IMR-90 (cell line): Measurements from ENCODE around the gene MINK1. TPM values are rescaled to one million over a fixed set of nuclear protein-coding genes. Genes with fewer than 3 reads are reported as not detected.
A peak's percentile ranks its signal among the peaks of the same experiment; 100 is the strongest.

Experiments used
- ATAC-seq: fragments of 200-7000 bp; cut with Tn5 transposase; 2 replicates; pipeline ENCODE4 v1.9.1; 2020; ENCODE audit warnings: low read depth, mild to moderate bottlenecking, moderate library complexity
- BruUV-seq: library from RNA; stranded (reverse); fragments of 400-500 nt; replicated peaks from 2 replicates; lab custom pipeline; 2021; lab: Mats Ljungman, UMichigan
- CTCF ChIA-PET: fragments of 300-600 bp; formaldehyde crosslinking; extraction: SDS; loops from one replicate; lab custom pipeline; 2021; ENCODE audit warnings: antibody characterized with exemption; lab: Yijun Ruan, JAX
- POLR2A ChIA-PET: fragments of 300-600 bp; sonication (Branson Sonifier 250); formaldehyde crosslinking; loops from one replicate; lab custom pipeline; 2022; ENCODE audit warnings: antibody characterized with exemption; ENCODE audit not compliant: unreplicated experiment; lab: Charles Lee
- DNase-seq: peaks from one replicate; pipeline ENCODE4 v3.0.0; 2013
- H2AFZ ChIP-seq: replicated peaks from 2 replicates; pipeline ENCODE3; 2013; ENCODE audit warnings: low read length, mild to moderate bottlenecking; ENCODE audit not compliant: poor library complexity
- H2AK5ac ChIP-seq: 2 replicates; pipeline ENCODE4 v1.6.1; 2013; ENCODE audit warnings: low read depth, low read length, inconsistent platforms
- H2AK9ac ChIP-seq: replicated peaks from 2 replicates; pipeline ENCODE3; 2013; ENCODE audit warnings: mild to moderate bottlenecking, low read depth, low read length, moderate library complexity; ENCODE audit not compliant: poor library complexity
- H2BK120ac ChIP-seq: 2 replicates; pipeline ENCODE4 v1.6.1; 2013; ENCODE audit warnings: low read depth, low read length, inconsistent platforms
- H2BK15ac ChIP-seq: 3 replicates; pipeline ENCODE4 v1.6.1; 2013; ENCODE audit warnings: low read depth, low read length, inconsistent platforms
- H2BK20ac ChIP-seq: 2 replicates; pipeline ENCODE4 v1.6.1; 2013; ENCODE audit warnings: low read depth, mild to moderate bottlenecking, inconsistent platforms, low read length, moderate library complexity
- H2BK5ac ChIP-seq: 2 replicates; pipeline ENCODE4 v1.6.1; 2013; ENCODE audit warnings: mild to moderate bottlenecking, low read depth, low read length, inconsistent platforms; ENCODE audit not compliant: poor library complexity, severe bottlenecking
- H3K14ac ChIP-seq: replicated peaks from 2 replicates; pipeline ENCODE4 v1.6.1; 2013; ENCODE audit warnings: low read depth, low read length, inconsistent platforms
- H3K18ac ChIP-seq: 2 replicates; pipeline ENCODE4 v1.6.1; 2013; ENCODE audit warnings: low read depth, low read length, control low read depth
- H3K23ac ChIP-seq: 2 replicates; pipeline ENCODE4 v1.6.1; 2013; ENCODE audit warnings: low read depth, low read length, inconsistent platforms
- H3K27ac ChIP-seq: 2 replicates; pipeline ENCODE4 v1.5.1; 2013; ENCODE audit warnings: mild to moderate bottlenecking, control low read depth, low read length; ENCODE audit not compliant: insufficient read depth
- H3K27me3 ChIP-seq: 2 replicates; pipeline ENCODE4 v1.6.1; 2013; ENCODE audit warnings: low read length; ENCODE audit not compliant: control insufficient read depth, insufficient read depth
- H3K36me3 ChIP-seq: 2 replicates; pipeline ENCODE4 v1.6.1; 2013; ENCODE audit warnings: low read length, mixed read lengths; ENCODE audit not compliant: control insufficient read depth, insufficient read depth
- H3K4ac ChIP-seq: 2 replicates; pipeline ENCODE4 v1.6.1; 2013; ENCODE audit warnings: low read depth, low read length, inconsistent platforms
- H3K4me1 ChIP-seq: 2 replicates; pipeline ENCODE4 v1.6.1; 2013; ENCODE audit warnings: low read length, mixed read lengths; ENCODE audit not compliant: control insufficient read depth, insufficient read depth
- H3K4me2 ChIP-seq: 2 replicates; pipeline ENCODE4 v1.6.1; 2013; ENCODE audit warnings: low read depth, mild to moderate bottlenecking, control low read depth, low read length, moderate library complexity
- H3K4me3 ChIP-seq: 2 replicates; pipeline ENCODE4 v1.5.1; 2013; ENCODE audit warnings: low read depth, mild to moderate bottlenecking, control low read depth, low read length, moderate library complexity; ENCODE audit not compliant: insufficient read depth
- H3K56ac ChIP-seq: 2 replicates; pipeline ENCODE4 v1.6.1; 2013; ENCODE audit warnings: low read length, inconsistent platforms; ENCODE audit not compliant: insufficient read depth; ENCODE audit errors: extremely low read depth
- H3K79me1 ChIP-seq, 2 experiments: 2 replicates each; pipeline ENCODE4 v1.6.1; 2013; ENCODE audit warnings: low read length in 2 of 2, inconsistent platforms in 1 of 2, low read depth in 1 of 2
- H3K9ac ChIP-seq: 2 replicates; pipeline ENCODE4 v1.6.1; 2013; ENCODE audit warnings: low read depth, low read length, control low read depth
- H3K9me1 ChIP-seq: 2 replicates; pipeline ENCODE4 v1.6.1; 2013; ENCODE audit warnings: low read length, inconsistent platforms; ENCODE audit not compliant: insufficient read depth
- H3K9me3 ChIP-seq: 2 replicates; pipeline ENCODE4 v1.6.1; 2013; ENCODE audit warnings: low read length; ENCODE audit not compliant: control insufficient read depth, insufficient read depth
- H4K20me1 ChIP-seq: 2 replicates; pipeline ENCODE4 v1.6.1; 2013; ENCODE audit warnings: low read length, inconsistent platforms; ENCODE audit not compliant: insufficient read depth
- H4K5ac ChIP-seq: 2 replicates; pipeline ENCODE4 v1.6.1; 2013; ENCODE audit warnings: mild to moderate bottlenecking, low read depth, low read length, control low read depth
- H4K8ac ChIP-seq, 2 experiments: 2 replicates each; pipeline ENCODE4 v1.6.1; 2013; ENCODE audit warnings: low read depth in 2 of 2, low read length in 2 of 2, control low read depth in 1 of 2, inconsistent platforms in 1 of 2
- H4K91ac ChIP-seq: 2 replicates; pipeline ENCODE4 v1.6.1; 2013; ENCODE audit warnings: low read depth, low read length, inconsistent platforms; ENCODE audit not compliant: insufficient read depth
- BHLHE40 ChIP-seq: fragments of 150-350 bp; IDR thresholded peaks from 2 replicates; pipeline ENCODE4 v1.6.1; 2016; ENCODE audit warnings: mild to moderate bottlenecking, low read depth, low read length
- CEBPB ChIP-seq: IDR thresholded peaks from 2 replicates; pipeline ENCODE4 v1.6.1; 2012; ENCODE audit warnings: low read depth, low read length, improper control_type of control experiment
- CHD1 ChIP-seq: IDR thresholded peaks from 2 replicates; pipeline ENCODE4 v1.6.1; 2012; ENCODE audit warnings: low read depth, low read length, improper control_type of control experiment
- FOS ChIP-seq: fragments of 150-350 bp; IDR thresholded peaks from 2 replicates; pipeline ENCODE4 v1.6.1; 2016; ENCODE audit warnings: low read depth, low read length
- MAFK ChIP-seq: IDR thresholded peaks from 2 replicates; pipeline ENCODE4 v1.6.1; 2012; ENCODE audit warnings: low read depth, low read length, improper control_type of control experiment
- MXI1 ChIP-seq: IDR thresholded peaks from 2 replicates; pipeline ENCODE4 v1.6.1; 2012; ENCODE audit warnings: low read depth, mild to moderate bottlenecking, low read length, moderate library complexity, borderline replicate concordance
- NFE2L2 ChIP-seq: fragments of 150-350 bp; IDR thresholded peaks from 2 replicates; pipeline ENCODE4 v1.6.1; 2016; ENCODE audit warnings: low read depth, mild to moderate bottlenecking, low read length
- POLR2A ChIP-seq: IDR thresholded peaks from 2 replicates; pipeline ENCODE4 v1.6.1; 2012; ENCODE audit warnings: mild to moderate bottlenecking, low read depth, low read length
- RAD21 ChIP-seq: IDR thresholded peaks from 2 replicates; pipeline ENCODE4 v1.6.1; 2012; ENCODE audit warnings: low read length, improper control_type of control experiment
- RCOR1 ChIP-seq: IDR thresholded peaks from 2 replicates; pipeline ENCODE4 v1.6.1; 2012; ENCODE audit warnings: mild to moderate bottlenecking, low read length, improper control_type of control experiment; ENCODE audit not compliant: insufficient replicate concordance
- RFX5 ChIP-seq: IDR thresholded peaks from 2 replicates; pipeline ENCODE4 v1.8.0; 2012; ENCODE audit warnings: low read depth, mild to moderate bottlenecking, low read length, moderate library complexity
- WGBS, 2 experiments: methylation state at CpG; one replicate each; pipeline versions ENCODE4 v1.1.5 to v1.1.7; 2013; ENCODE audit warnings: missing lambda C conversion rate in 2 of 2; ENCODE audit not compliant: insufficient read length in 1 of 2; ENCODE audit errors: extremely low coverage in 2 of 2; 5-methylcytosine and 5-hydroxymethylcytosine counted together
- dilution Hi-C: fragments of 300-500 bp; cut with HindIII; formaldehyde crosslinking; loops from one replicate; pipeline ENCODE4 v1.14.3; 2018; ENCODE audit warnings: low sequenced_read_pairs; ENCODE audit not compliant: unreplicated experiment
- in situ Hi-C: fragments of 300-500 bp; cut with MboI; formaldehyde crosslinking; loops from 3 replicates; pipeline ENCODE4 v1.14.3; 2019; ENCODE audit warnings: low sequenced_read_pairs, inconsistent platforms, mixed read lengths
- intact Hi-C: fragments of 100-400 bp; cut with micrococcal nuclease; formaldehyde crosslinking; loops from 2 replicates; pipeline ENCODE4 v1.10.0; 2022
- polyA plus RNA-seq, 3 experiments: library from polyadenylated mRNA; depleted of rRNA; stranded (reverse); fragments of >200 nt; gene quantifications; 2 replicates each; pipeline ENCODE4 v1.2.3, GENCODE V29; 2012; ENCODE audit warnings: low replicate concordance in 1 of 3
- total RNA-seq: library from RNA; depleted of rRNA; stranded (reverse); fragments of >200 nt; gene quantifications from 2 replicates; pipeline ENCODE4 v1.2.3, GENCODE V29; 2012
- TF ChIP-seq, protein P1 (sequence below): fragments of 150-350 bp; IDR thresholded peaks from 2 replicates; pipeline ENCODE4 v1.6.1; 2017; ENCODE audit warnings: mild to moderate bottlenecking, antibody characterized with exemption, low read length, low read depth
- TF ChIP-seq, protein P2 (sequence below): fragments of 150-350 bp; IDR thresholded peaks from 2 replicates; pipeline ENCODE4 v1.6.1; 2016; ENCODE audit warnings: low read depth, mild to moderate bottlenecking, low read length, moderate library complexity, borderline replicate concordance
- TF ChIP-seq, protein P3 (sequence below): conservative IDR thresholded peaks from 2 replicates; pipeline ENCODE4 v1.5.1; 2012; ENCODE audit warnings: mild to moderate bottlenecking, low read depth, low read length, improper control_type of control experiment

Gene MINK1
- total and polyA plus RNA-seq, 2 of the 4 experiments (the other 2 are of a cell fraction), result 12.2 to 40.9 TPM

DNA sequence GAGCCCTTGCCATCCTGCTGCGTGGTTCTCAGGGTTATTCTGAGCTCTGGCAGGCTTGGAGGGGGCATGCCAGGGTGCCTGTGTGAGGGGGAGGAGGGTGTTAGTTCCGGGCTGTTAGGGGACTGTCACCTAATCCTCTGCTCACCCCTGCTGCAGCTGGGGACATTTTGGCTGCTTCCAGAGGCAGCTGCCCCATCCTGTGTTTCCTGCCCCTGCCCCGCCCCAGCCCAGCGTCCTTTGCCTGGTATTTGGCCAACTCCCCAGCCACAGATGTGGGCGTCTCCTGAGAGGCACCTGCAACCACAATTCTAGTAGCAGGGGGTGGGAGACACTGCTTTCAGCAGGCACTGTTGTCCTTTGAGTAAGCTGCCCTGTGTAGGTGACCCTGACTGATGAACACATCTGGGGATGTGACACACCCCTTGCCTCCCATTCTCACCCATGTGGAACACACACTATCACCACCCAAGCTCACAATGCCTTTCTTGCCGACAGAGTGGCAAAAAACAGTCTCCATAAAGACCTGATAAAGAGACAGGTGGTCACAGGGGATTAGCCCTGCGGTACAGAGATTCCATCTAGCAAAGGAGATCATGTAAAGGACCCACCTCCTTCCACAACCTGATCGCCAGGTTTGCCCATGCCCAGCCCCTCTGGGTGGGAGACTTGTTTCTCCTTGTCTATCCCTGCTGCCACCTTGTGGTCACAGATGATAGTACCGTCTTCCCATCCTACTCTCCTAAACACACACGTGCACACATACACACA lies 70.1 kb downstream of the MINK1 start, which contains the start of gene CHRNE:
Gene CHRNE (minus strand): TSS at position 48 of the 768 bp plus-strand sequence. CDS start 35 bp downstream, at position 13.
- Histone ChIP-seq H4K8ac (no peak within 1 kb of the TSS), H4K91ac (no peak within 1 kb of the TSS), H2BK5ac (no peak within 1 kb of the TSS), H2BK20ac (no peak within 1 kb of the TSS), H4K5ac (no peak within 1 kb of the TSS), H2AFZ (peak within 1 kb of the TSS; percentile 40), H3K18ac (no peak within 1 kb of the TSS), H3K9ac (no peak within 1 kb of the TSS), H3K36me3 (peaks cover 2% of the 10 kb centered on the region; the same call in 1 of the 2 replicates), H3K79me1 (no peaks in the 10 kb centered on the region), H2AK5ac (0 out of 2 replicates have a peak within 1 kb of the TSS, but pooled peaks have one; percentile 63), H3K14ac (no peak within 1 kb of the TSS), H3K56ac (no peak within 1 kb of the TSS), H2BK15ac (no peak within 1 kb of the TSS), H3K4me3 (no peak within 1 kb of the TSS), H2BK120ac (no peak within 1 kb of the TSS), H2AK9ac (peak within 1 kb of the TSS; percentile 58), H3K4ac (no peak within 1 kb of the TSS), H4K20me1 (no peaks in the 10 kb centered on the region; the same call in 1 of the 2 replicates), H3K23ac (no peak within 1 kb of the TSS), H3K9me3 (no peaks in the 10 kb centered on the region; the same call in 1 of the 2 replicates), H3K9me1 (peaks cover 4% of the 10 kb centered on the region; the same call in 1 of the 2 replicates), H3K27me3 (peaks cover 2% of the 10 kb centered on the region; the same call in 1 of the 2 replicates), H3K4me2 (no peak within 1 kb of the TSS), H3K27ac (no peak within 1 kb of the TSS), H3K4me1 (no peaks in the 10 kb centered on the region)
- peak; percentile 79 for DNase-seq
- ATAC-seq, result peak; percentile 73
- dilution Hi-C loops (no loop called here), in situ Hi-C loops (no loop called here), intact Hi-C loops (loop anchor here (1.0 kb wide), 1 partner anchor 116 kb away; no protein-coding TSS in a partner anchor)
- BruUV-seq, result no TSS peak
- no CpG with 5 or more reads among the region's 10 CpGs for whole genome bisulfite sequencing, 2 experiments
- ChIA-PET CTCF (interaction anchor here (0.6 to 1.5 kb wide), 5 partner anchors 18 to 212 kb away, joined by 3 to 5 read pairs (median 4); partner anchors contain the start of gene SPAG7), POLR2A (no interaction called here)
- TF ChIP-seq BHLHE40, result peak; percentile 67
- no peak for TF ChIP-seq POLR2A
- TF ChIP-seq, protein P1, sequence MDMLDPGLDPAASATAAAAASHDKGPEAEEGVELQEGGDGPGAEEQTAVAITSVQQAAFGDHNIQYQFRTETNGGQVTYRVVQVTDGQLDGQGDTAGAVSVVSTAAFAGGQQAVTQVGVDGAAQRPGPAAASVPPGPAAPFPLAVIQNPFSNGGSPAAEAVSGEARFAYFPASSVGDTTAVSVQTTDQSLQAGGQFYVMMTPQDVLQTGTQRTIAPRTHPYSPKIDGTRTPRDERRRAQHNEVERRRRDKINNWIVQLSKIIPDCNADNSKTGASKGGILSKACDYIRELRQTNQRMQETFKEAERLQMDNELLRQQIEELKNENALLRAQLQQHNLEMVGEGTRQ, result no peak
- peak; percentile 50 for TF ChIP-seq RAD21
- TF ChIP-seq RCOR1, result no peak
- no peak for TF ChIP-seq FOS
- TF ChIP-seq, protein P2, sequence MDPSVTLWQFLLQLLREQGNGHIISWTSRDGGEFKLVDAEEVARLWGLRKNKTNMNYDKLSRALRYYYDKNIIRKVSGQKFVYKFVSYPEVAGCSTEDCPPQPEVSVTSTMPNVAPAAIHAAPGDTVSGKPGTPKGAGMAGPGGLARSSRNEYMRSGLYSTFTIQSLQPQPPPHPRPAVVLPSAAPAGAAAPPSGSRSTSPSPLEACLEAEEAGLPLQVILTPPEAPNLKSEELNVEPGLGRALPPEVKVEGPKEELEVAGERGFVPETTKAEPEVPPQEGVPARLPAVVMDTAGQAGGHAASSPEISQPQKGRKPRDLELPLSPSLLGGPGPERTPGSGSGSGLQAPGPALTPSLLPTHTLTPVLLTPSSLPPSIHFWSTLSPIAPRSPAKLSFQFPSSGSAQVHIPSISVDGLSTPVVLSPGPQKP, result no peak
- no peak for TF ChIP-seq CEBPB
- no peak for TF ChIP-seq RFX5
- TF ChIP-seq, protein P3, sequence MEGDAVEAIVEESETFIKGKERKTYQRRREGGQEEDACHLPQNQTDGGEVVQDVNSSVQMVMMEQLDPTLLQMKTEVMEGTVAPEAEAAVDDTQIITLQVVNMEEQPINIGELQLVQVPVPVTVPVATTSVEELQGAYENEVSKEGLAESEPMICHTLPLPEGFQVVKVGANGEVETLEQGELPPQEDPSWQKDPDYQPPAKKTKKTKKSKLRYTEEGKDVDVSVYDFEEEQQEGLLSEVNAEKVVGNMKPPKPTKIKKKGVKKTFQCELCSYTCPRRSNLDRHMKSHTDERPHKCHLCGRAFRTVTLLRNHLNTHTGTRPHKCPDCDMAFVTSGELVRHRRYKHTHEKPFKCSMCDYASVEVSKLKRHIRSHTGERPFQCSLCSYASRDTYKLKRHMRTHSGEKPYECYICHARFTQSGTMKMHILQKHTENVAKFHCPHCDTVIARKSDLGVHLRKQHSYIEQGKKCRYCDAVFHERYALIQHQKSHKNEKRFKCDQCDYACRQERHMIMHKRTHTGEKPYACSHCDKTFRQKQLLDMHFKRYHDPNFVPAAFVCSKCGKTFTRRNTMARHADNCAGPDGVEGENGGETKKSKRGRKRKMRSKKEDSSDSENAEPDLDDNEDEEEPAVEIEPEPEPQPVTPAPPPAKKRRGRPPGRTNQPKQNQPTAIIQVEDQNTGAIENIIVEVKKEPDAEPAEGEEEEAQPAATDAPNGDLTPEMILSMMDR, result peak; percentile 65
- no peak for TF ChIP-seq CHD1
- TF ChIP-seq MAFK, result no peak
- TF ChIP-seq NFE2L2, result no peak
- no peak for TF ChIP-seq MXI1
